ENCODE results near the gene ZNF480.

ZNF480 gene

DNA sequence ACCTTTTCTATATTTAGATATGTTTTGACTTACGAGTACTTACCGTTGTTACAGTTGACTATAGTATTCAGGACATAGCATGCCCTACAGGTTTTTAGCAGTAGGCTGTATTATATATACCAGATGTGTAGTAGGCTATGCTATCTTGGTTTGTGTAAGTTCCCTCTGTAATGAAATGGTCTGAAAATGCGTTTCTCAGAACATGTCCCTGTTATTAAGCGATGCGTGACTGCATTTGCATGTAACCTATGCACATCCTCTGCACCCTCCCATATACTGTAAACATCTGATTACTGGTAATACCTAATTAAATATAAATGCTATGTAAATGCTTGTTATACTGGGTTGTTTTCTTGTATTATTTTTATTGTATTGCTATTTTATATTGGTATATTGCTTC lies 21.0 kb upstream of the ZNF480 start:
- TF ChIP-seq, protein P1, sequence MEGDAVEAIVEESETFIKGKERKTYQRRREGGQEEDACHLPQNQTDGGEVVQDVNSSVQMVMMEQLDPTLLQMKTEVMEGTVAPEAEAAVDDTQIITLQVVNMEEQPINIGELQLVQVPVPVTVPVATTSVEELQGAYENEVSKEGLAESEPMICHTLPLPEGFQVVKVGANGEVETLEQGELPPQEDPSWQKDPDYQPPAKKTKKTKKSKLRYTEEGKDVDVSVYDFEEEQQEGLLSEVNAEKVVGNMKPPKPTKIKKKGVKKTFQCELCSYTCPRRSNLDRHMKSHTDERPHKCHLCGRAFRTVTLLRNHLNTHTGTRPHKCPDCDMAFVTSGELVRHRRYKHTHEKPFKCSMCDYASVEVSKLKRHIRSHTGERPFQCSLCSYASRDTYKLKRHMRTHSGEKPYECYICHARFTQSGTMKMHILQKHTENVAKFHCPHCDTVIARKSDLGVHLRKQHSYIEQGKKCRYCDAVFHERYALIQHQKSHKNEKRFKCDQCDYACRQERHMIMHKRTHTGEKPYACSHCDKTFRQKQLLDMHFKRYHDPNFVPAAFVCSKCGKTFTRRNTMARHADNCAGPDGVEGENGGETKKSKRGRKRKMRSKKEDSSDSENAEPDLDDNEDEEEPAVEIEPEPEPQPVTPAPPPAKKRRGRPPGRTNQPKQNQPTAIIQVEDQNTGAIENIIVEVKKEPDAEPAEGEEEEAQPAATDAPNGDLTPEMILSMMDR (IDR thresholded peaks at IDR 0.05), result no peak

DNA sequence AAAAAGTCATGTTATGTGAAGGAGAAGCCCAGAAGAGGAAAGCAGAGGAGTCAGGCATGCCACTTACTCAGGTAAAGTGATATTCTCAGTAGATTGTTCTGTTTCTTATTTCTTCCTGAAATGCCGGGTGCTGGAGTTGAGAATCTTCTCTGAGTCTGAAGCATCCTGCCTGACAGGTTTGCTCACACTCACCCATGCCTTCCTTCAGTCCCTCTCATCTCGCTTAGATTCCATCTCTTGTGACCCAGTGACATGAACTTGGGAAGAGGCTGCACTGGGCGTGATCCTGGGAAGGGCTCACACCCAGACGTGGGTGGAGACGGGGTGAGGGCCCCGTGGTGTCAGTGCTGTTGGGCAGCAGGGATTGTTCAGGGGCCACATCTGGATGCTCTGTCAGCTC lies 19.5 kb upstream of the ZNF480 start:
- TF ChIP-seq, protein P1 (IDR thresholded peaks at IDR 0.05), result no peak

DNA sequence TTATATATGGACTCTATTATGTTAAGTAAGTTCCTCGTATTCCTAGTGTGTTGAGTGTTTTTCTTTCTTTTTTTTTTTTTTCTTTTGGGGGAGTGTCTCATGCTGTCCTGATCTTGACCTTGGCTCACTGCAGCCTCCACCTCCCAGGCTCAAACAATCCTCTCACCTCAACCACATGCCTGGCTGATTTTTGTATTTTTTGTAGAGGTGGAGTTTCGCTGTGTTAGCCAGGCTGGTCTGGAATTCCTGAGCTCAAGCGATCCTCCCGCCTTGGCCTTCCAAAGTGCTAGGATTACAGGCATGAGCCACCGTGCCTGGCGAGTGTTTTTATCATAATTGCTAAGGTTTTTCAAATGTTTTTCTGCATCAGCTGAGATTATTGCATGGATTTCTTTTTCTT lies 10.7 kb upstream of the ZNF480 start:
- TF ChIP-seq, protein P1 (IDR thresholded peaks at IDR 0.05), result no peak

DNA sequence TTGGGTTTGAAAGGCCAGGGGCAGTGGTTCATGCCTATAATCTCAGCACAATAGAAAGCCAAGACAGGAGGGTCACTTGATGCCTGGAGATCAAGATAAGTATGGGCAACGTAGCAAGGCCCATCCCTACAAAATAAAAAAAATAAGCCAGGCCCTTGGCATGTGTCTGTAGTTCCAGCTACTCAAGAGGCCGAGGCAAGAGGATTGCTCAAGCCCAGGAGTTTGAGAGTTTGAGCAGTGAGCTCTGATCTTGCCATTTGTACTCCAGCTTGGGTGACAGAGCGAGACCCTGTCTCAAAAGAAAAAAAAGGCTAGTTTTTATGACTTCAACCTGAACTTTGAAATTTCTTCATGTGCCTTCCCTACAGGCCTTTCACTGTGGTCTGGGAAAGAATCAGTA lies 5.2 kb upstream of the ZNF480 start:
- TF ChIP-seq, protein P1 (IDR thresholded peaks at IDR 0.05), result no peak

DNA sequence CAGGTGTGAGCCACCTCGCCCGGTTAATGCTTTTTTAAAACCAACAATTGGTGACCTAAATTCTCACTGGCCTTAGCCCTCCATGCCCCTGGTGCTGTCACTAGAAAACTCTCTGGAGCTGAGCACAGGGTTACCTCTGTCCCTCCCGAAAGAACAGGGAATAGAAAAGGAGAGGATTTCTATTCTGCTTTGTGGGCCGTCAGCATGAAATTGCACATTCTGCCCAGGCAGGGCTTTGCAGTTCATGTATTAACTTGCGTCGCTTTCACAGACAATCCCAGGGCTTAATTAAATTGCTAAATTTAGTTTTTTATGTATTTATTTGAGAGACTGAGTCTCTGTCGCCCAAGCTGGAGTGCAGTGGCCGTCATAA lies 583 bp upstream of the ZNF480 start:
- TF ChIP-seq, protein P1 (IDR thresholded peaks at IDR 0.05), result no peak

DNA sequence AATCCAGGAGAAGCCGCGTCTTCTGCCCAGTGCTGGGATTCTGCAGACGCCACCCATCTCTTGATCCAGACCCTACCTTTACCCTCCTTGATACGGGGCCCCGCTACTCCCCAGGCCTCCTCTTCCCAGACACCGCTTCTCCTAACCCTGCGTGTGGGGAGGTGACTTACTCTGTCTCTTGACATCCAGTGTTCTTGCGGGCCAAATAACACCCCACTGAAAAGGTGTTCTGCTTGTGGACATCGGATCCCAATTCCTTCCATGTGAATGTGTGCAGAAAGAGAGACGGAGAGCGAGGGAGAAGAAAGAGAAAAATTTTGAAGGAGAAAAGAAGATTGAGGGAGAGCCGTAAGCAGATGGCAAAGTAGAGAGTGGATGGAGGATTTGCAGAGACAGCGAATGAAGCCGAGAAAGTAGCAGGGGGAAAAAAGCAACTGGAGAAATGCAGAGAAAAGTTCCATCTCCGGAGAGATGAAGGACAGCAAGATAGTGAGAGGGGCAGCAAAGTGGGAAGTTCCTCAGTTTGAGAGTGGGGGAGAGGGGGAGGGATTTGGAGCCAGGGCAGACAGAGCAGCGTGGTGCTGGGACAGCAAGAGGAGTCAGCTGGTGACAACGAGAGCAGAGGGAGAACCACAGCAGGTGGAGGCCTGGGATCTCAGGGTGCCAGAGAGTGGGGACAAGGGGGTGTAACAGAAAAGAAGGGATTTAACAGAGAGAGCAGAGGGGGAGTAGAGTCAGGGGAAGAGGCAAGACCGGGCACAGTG lies 814 bp downstream of the ZNF480 start:
- TF ChIP-seq, protein P1 (IDR thresholded peaks at IDR 0.05), result no peak

DNA sequence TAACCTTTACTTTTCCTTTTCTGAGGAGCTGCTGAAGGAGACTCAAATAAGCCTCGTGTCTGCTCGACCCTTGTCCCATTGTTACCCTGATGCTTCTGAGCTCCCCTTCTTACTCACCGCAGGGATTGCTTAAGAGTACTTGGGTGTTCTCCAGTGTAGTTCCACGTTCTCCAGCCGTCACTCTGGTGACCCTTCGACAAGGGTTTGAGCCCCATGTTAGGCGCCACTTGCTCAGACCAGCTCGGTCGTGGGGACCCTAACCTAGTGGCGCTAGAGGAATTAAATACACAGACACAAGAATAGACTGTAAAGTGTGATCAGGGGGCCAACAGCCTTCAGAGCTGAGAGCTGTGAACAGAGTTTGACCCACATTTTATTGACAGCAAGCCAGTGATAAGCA lies 10.3 kb downstream of the ZNF480 start:
- TF ChIP-seq, protein P1 (IDR thresholded peaks at IDR 0.05), result no peak

DNA sequence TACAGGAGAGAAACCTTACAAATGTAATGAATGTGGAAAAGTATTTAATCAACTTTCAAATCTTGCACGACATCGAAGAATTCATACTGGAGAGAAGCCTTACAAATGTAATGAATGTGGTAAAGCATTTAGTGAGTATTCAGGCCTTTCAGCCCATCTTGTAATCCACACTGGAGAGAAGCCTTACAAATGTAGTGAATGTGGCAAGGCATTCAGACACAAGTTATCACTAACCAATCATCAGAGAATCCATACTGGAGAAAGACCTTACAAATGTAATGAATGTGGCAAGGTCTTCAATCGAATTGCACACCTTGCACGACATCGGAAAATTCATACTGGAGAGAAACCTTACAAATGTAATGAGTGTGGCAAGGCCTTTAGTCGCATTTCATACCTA lies 25.5 kb downstream of the ZNF480 start:
- TF ChIP-seq, protein P1 (IDR thresholded peaks at IDR 0.05), result no peak
